ENCODE measurements around the gene SLC35C1.

The SLC35C1 gene

DNA sequence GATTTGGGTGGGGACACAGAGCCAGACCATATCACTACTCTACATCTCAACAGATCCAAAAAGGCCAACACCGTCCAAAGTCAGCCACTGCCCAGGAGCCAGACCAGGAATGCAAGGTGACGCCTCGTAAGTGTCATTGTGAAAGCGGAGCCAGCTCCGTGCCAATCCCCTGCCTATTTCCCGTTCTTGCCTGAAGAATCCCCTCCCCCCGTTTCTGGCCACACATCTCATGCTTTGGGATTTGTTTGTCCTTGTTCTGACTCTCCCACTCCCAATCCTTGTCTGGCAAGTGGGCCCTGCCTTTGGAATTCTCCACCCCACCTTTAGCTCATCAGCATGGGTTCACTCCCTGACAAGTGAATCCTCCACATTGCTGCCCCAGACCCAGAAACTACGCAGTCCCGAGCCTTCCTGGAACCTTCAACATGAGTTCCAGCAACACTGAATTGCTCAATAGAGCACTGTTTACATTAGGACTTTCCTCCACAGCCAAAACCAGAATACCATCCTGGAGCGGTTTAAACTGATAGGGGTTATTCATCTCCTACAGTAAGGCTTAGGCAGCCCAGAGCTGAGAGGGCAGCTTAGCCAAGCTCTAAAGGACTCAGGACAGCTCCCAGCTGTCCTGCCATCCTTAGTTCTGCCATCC, 6.0 kb upstream of the SLC35C1 start:
- Histone ChIP-seq H3K9me3 (ENCODE audit: control insufficient read depth, insufficient read depth, low read length) (no peaks in the 10 kb centered on the region), H3K9me2 (replicated peaks; ENCODE audit: control insufficient read depth, low read length) (no peaks in the 10 kb centered on the region), H3K4me1 (ENCODE audit: control insufficient read depth, low read length) (peaks cover 2% of the 10 kb centered on the region), H3K36me3 (ENCODE audit: control insufficient read depth, low read length) (no peaks in the 10 kb centered on the region), H3F3A (ENCODE audit: control insufficient read depth, insufficient read depth) (no peaks in the 10 kb centered on the region), H3K4me2 (ENCODE audit: low read length) (no peak overlapping the region), H3K27ac (ENCODE audit: low read depth, low read length) (no peak overlapping the region), H3K79me2 (ENCODE audit: control insufficient read depth, low read length) (no peaks in the 10 kb centered on the region), H4K20me1 (ENCODE audit: control insufficient read depth, insufficient read depth, low read depth, low read length) (no peaks in the 10 kb centered on the region), H3K27me3 (ENCODE audit: control insufficient read depth, low read length) (no peaks in the 10 kb centered on the region), H3K4me3 (ENCODE audit: low read length) (no peak overlapping the region)
- TF ChIP-seq, protein P1, sequence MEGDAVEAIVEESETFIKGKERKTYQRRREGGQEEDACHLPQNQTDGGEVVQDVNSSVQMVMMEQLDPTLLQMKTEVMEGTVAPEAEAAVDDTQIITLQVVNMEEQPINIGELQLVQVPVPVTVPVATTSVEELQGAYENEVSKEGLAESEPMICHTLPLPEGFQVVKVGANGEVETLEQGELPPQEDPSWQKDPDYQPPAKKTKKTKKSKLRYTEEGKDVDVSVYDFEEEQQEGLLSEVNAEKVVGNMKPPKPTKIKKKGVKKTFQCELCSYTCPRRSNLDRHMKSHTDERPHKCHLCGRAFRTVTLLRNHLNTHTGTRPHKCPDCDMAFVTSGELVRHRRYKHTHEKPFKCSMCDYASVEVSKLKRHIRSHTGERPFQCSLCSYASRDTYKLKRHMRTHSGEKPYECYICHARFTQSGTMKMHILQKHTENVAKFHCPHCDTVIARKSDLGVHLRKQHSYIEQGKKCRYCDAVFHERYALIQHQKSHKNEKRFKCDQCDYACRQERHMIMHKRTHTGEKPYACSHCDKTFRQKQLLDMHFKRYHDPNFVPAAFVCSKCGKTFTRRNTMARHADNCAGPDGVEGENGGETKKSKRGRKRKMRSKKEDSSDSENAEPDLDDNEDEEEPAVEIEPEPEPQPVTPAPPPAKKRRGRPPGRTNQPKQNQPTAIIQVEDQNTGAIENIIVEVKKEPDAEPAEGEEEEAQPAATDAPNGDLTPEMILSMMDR (IDR thresholded peaks at IDR 0.05; ENCODE audit: low read depth, low read length, poor library complexity, severe bottlenecking), result no peak
- no peak for TF ChIP-seq EZH2phosphoT487 (IDR thresholded peaks at IDR 0.05; ENCODE audit: borderline replicate concordance, low read length)

DNA sequence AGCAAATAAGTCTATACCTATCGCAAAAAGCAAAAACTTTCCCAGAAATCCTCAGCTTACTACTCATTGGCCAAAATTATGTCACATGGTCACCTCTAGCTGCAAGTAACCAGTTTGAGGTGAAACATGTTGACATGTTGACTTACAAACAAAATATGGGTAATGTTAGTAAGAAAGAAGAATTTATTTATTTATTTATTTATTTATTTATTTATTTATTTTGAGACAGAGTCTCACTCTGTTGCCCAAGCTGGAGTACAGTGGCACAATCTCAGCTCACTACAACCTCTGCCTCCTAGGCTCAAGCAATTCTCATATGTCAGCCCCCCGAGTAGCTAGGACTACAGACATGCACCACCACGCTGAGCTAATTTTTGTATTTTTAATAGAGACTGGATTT, 5.4 kb upstream of the SLC35C1 start:
- TF ChIP-seq EZH2phosphoT487 (IDR thresholded peaks at IDR 0.05; ENCODE audit: borderline replicate concordance, low read length), result no peak
- no peak overlapping the region for H3K4me3 ChIP-seq (ENCODE audit: low read length)
- peaks cover 8% of the 10 kb centered on the region for H3K4me1 ChIP-seq (ENCODE audit: control insufficient read depth, low read length)
- no peaks in the 10 kb centered on the region for H3F3A ChIP-seq (ENCODE audit: control insufficient read depth, insufficient read depth)
- peaks cover 2% of the 10 kb centered on the region; the same call in 1 of the 2 replicates for H3K27me3 ChIP-seq (ENCODE audit: control insufficient read depth, low read length)
- H3K9me2 ChIP-seq (replicated peaks; ENCODE audit: control insufficient read depth, low read length), result no peaks in the 10 kb centered on the region
- no peak overlapping the region for H3K4me2 ChIP-seq (ENCODE audit: low read length)
- H3K36me3 ChIP-seq (ENCODE audit: control insufficient read depth, low read length), result no peaks in the 10 kb centered on the region
- no peaks in the 10 kb centered on the region for H3K9me3 ChIP-seq (ENCODE audit: control insufficient read depth, insufficient read depth, low read length)
- no peaks in the 10 kb centered on the region for H4K20me1 ChIP-seq (ENCODE audit: control insufficient read depth, insufficient read depth, low read depth, low read length)
- H3K79me2 ChIP-seq (ENCODE audit: control insufficient read depth, low read length), result no peaks in the 10 kb centered on the region
- no peak overlapping the region for H3K27ac ChIP-seq (ENCODE audit: low read depth, low read length)

DNA sequence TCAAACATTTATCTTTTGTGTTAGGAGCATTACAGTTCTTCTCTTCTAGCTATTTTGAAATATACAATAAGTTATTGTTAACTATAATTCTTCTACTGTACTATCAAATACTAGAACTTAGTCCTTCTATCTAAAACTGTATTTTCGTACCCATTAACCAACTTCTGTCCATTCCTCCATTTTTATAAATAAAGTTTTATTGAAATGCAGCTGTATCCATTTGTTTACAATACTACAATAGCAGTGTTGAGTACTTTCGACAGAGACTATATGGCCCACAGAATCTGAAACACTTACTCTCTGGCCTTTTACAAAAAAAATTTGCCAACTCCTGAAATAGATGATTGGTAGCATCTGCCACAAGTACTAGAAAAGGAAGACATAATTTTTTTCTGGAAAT, 4.7 kb upstream of the SLC35C1 start:
- Histone ChIP-seq H3K27me3 (ENCODE audit: control insufficient read depth, low read length) (peaks cover 2% of the 10 kb centered on the region; the same call in 1 of the 2 replicates), H3K4me3 (ENCODE audit: low read length) (no peak overlapping the region), H4K20me1 (ENCODE audit: control insufficient read depth, insufficient read depth, low read depth, low read length) (no peaks in the 10 kb centered on the region), H3K9me3 (ENCODE audit: control insufficient read depth, insufficient read depth, low read length) (no peaks in the 10 kb centered on the region), H3K79me2 (ENCODE audit: control insufficient read depth, low read length) (peaks cover under 1% of the 10 kb centered on the region), H3F3A (ENCODE audit: control insufficient read depth, insufficient read depth) (no peaks in the 10 kb centered on the region), H3K36me3 (ENCODE audit: control insufficient read depth, low read length) (no peaks in the 10 kb centered on the region), H3K4me2 (ENCODE audit: low read length) (no peak overlapping the region), H3K9me2 (replicated peaks; ENCODE audit: control insufficient read depth, low read length) (no peaks in the 10 kb centered on the region), H3K4me1 (ENCODE audit: control insufficient read depth, low read length) (peaks cover 9% of the 10 kb centered on the region), H3K27ac (ENCODE audit: low read depth, low read length) (no peak overlapping the region)
- TF ChIP-seq EZH2phosphoT487 (IDR thresholded peaks at IDR 0.05; ENCODE audit: borderline replicate concordance, low read length), result no peak
- TF ChIP-seq, protein P1 (IDR thresholded peaks at IDR 0.05; ENCODE audit: low read depth, low read length, poor library complexity, severe bottlenecking), result no peak

DNA sequence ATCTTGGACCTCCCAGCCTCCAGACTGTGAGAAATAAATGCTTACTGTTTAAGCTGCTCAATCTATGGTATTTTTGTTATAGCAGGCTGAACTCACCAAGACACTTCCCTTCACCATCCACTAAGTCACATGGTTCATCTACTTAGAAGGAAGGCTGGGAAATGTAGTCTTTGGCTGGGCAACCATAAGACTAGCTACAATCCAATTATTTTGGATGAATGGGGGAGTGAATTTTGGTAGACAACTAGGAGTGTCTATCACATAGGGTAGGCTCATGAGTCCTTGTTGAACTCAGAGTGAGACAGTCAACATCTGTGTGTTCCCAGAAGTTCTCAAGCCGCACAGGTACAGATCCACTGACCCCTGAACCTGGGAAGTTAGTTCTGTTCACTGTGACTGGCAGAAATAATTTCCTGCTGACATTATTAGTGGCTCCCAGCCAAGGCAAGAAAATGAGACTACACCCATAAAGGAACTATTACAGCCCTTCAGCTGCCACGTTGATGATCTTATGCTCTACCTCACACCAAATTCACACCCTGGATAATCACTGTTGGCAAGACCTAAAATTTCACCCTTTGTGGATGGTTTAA, 3.1 kb upstream of the SLC35C1 start:
- H3K9me3 ChIP-seq (ENCODE audit: control insufficient read depth, insufficient read depth, low read length), result no peaks in the 10 kb centered on the region
- H3K4me3 ChIP-seq (ENCODE audit: low read length), result no peak overlapping the region
- no peaks in the 10 kb centered on the region for H3K9me2 ChIP-seq (replicated peaks; ENCODE audit: control insufficient read depth, low read length)
- peaks cover 16% of the 10 kb centered on the region for H3K79me2 ChIP-seq (ENCODE audit: control insufficient read depth, low read length)
- peaks cover 2% of the 10 kb centered on the region; the same call in 1 of the 2 replicates for H3K27me3 ChIP-seq (ENCODE audit: control insufficient read depth, low read length)
- no peak for TF ChIP-seq EZH2phosphoT487 (IDR thresholded peaks at IDR 0.05; ENCODE audit: borderline replicate concordance, low read length)
- TF ChIP-seq, protein P1 (IDR thresholded peaks at IDR 0.05; ENCODE audit: low read depth, low read length, poor library complexity, severe bottlenecking), result no peak
- no peak overlapping the region for H3K27ac ChIP-seq (ENCODE audit: low read depth, low read length)
- 0 out of 2 replicates have a peak, but pooled peaks cover 2% of the 10 kb centered on the region for H4K20me1 ChIP-seq (ENCODE audit: control insufficient read depth, insufficient read depth, low read depth, low read length)
- peaks cover 22% of the 10 kb centered on the region for H3K4me1 ChIP-seq (ENCODE audit: control insufficient read depth, low read length)
- H3K36me3 ChIP-seq (ENCODE audit: control insufficient read depth, low read length), result no peaks in the 10 kb centered on the region
- no peaks in the 10 kb centered on the region for H3F3A ChIP-seq (ENCODE audit: control insufficient read depth, insufficient read depth)
- no peak overlapping the region for H3K4me2 ChIP-seq (ENCODE audit: low read length)

All from DOHH2 (cell line).